ENCODE measurements around the gene SLC35B1.

GRCh38 chr17:49696233-49696761, 11.5 kb downstream of the SLC35B1 start:
- TF ChIP-seq CTCF (IDR thresholded peaks at IDR 0.05) (no peak), POLR2A (IDR thresholded peaks at IDR 0.05) (no peak), POLR2AphosphoS5 (IDR thresholded peaks at IDR 0.05) (no peak), EP300 (IDR thresholded peaks at IDR 0.05; ENCODE audit: low read depth) (no peak)
